Caki2 (cell line): Measurements from ENCODE around the gene SOCS3. TPM values are rescaled to one million over a fixed set of nuclear protein-coding genes. Genes with fewer than 3 reads are reported as not detected.
"Not testable (repeated sequence)": the region's sequence is repeated elsewhere in the genome, so short reads cannot be mapped to it uniquely, and the experiment has no call there.

Experiments used
- DNase-seq: peaks from one replicate; pipeline ENCODE4 v3.0.0-alpha.2; 2015; ENCODE audit warnings: low read depth
- in situ Hi-C: cut with HindIII; loops from 2 replicates; pipeline ENCODE4 v1.10.0; 2016; ENCODE audit warnings: low sequenced_read_pairs, low pct_unique_long_range_greater_than_20kb, mixed read lengths
- total RNA-seq: library from RNA; depleted of rRNA; stranded (reverse); fragments of >200 nt; shearing (Covaris generic); gene quantifications from 2 replicates; pipeline ENCODE4 v1.2.3, GENCODE V29; 2014; ENCODE audit warnings: low replicate concordance

Gene SOCS3
- total RNA-seq, 1 experiment from 2014 or later = 28.9 TPM

DNA sequence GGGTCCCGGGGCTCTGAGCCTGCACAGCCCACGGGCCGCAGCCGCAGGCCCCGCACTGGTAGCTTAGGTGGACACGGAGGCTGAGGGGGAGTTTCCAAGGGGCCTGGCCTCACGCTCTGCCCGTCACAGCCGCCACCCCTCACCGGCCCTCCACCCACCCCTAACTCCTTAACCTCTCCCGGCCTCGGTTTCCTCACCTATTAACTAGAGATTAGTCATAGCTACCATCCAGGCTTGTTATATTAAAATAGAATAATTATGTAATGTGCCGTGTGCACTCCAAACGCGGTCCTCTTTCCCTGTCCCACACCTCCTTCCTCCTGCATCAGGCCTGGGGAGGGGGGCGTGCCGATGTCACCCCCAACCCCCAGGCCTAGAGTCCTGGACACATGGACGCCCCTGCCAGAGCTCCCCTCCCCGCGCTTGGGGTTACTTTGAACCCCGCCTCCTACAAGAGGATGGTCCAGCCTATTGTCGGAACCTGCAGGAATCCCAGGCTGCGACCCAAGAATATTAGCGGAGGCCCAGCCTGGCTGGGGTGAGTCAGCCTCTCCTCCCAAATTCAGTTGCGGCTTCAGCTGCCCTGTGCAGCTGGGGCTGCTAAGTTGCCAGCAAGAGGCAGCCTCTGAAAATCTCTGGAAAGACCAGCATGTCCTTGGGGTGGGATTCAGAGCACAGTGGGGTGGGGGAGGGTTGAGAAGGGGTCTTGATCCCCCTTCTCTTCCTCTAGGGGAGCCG, 17.3 kb downstream of the SOCS3 start:
- in situ Hi-C loops = no loop called here
- DNase-seq = no peak

DNA sequence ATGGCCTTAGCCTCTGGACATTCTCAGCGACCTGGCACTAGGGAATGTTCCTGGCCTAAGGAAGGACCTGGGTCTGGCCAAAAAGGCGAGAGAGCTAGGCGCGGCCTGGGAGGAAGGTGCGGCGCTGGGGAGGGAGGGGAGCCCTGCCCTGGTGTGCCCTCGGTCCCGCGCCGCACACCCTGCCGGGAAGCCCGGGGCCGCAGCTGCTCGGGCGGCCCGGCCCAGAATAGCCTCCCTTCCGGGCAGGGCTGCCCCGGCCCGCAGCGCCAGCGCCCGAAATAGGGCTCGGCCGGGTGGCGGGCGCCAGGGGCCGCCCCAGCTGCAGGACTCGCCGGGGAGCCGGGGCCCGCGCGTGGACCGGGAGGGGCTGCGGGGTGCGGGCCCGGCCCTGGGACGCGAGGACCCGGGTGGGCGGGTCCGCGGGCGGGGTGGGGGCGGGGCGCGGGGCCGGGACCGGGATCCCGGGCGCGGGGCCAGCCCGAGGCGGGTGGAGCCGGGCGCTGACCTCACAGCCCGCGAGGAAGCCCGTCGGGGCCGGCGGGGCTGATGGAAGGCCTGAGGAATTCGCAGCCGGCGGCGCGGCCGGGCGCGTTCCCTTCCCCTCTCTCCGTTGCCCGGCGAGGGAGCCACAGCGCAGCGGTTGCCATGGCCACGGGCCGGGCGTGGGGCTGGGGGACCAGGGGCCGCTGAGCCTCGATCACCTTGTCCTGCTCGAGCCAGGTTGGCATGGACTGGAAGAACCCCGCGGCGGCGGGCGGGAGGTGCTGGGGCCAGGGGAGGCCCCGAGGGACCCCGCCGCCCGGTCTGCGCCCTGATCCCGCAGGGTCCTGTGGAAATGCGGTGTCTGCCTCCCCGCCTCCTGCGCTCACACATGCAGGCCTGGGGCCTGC, 18.1 kb downstream of the SOCS3 start:
- peak; percentile 52 for DNase-seq
- in situ Hi-C loops = no loop called here

GRCh38 chr17:78340183-78340955, 19.5 kb downstream of the SOCS3 start:
- DNase-seq = no peak
- in situ Hi-C loops = no loop called here

DNA sequence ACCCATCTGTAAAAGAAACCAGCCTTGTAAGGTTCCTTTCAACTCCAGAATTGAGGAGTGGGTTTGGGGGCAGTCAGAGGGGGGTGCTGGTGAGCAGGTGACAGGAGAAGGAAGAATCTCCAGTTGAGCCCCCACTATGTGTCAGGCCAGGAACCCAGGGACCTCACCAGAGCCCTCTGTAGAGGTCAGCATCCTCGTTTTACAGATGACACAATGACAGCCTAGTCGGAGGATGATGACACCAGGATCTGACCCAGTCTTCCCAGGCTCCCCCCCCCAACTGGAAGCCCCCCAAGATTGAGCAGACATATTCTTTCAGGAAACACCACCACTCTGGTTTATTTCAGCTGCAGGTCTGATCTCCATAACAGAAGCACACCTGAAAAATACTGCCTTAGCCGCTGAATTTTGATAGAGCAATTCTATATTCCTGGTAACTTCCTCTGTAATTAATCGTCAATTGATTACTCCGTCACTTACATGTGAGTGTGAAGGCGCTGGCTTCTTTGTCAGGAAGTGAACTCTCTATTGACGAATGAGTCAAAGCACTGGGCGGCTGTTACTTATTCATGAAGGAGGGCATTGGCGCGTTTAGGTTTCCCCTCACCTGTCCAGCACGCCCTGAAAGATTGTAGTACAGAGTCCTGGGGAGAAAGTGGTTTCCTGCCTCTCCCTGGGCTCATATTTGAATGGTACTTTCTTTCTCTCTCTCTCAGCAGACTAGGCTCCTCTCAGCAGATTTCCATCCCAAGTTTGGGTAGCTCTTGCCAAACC, 21.2 kb downstream of the SOCS3 start:
- DNase-seq = no peak

GRCh38 chr17:78337244-78338109, 22.4 kb downstream of the SOCS3 start:
- DNase-seq = no peak
- in situ Hi-C loops = no loop called here

More for the DNA sequence above, 21.2 kb downstream of the SOCS3 start:
- in situ Hi-C loops = no loop called here

DNA sequence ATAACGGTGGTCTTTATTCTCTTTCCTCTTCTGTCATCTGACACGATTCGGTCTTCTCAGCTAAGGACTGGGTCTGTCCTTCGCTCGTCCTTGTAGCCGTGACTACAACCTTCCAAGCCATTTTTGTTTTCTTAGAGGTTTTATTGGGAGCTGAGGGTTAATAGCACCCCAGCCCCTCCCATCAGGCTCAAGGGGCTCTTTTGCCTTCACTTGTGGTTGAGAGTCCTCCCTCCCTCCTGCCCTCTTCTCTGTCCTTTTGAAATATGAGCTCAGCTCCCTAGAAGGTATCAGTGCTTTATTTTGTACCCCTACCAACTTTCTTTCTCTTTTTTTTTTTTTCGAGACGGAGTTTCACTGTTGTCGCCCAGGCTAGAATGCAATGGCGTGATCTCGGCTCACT, 24.7 kb downstream of the SOCS3 start:
- no peak for DNase-seq
- in situ Hi-C loops = no loop called here

- in situ Hi-C loops = no loop called here
- DNase-seq = no peak
Measured at GRCh38 chr17:78332991-78333390, 26.9 kb downstream of the SOCS3 start.

DNA sequence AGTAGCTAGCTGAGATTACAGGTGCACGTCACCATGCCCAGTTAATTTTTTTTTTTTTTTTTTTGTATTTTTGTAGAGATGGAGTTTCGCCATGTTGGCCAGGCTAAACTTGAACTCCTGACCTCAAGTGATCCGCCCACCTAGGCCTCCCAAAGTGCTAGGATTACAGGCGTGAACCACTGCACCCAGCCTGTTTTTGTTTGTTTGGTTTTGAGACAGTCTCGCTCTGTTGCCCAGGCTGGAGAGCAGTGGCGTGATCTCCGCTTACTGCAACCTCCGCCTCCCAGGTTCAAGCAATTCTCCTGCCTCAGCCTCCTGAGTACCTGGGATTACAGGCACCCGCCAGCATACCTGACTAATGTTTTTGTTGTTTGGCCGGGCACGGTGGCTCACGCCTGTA, 28.5 kb downstream of the SOCS3 start:
- DNase-seq = peak; percentile 35
- in situ Hi-C loops = not testable (repeated sequence)

GRCh38 chr17:78330570-78331224, 29.2 kb downstream of the SOCS3 start:
- in situ Hi-C loops = no loop called here
- DNase-seq = no peak

DNA sequence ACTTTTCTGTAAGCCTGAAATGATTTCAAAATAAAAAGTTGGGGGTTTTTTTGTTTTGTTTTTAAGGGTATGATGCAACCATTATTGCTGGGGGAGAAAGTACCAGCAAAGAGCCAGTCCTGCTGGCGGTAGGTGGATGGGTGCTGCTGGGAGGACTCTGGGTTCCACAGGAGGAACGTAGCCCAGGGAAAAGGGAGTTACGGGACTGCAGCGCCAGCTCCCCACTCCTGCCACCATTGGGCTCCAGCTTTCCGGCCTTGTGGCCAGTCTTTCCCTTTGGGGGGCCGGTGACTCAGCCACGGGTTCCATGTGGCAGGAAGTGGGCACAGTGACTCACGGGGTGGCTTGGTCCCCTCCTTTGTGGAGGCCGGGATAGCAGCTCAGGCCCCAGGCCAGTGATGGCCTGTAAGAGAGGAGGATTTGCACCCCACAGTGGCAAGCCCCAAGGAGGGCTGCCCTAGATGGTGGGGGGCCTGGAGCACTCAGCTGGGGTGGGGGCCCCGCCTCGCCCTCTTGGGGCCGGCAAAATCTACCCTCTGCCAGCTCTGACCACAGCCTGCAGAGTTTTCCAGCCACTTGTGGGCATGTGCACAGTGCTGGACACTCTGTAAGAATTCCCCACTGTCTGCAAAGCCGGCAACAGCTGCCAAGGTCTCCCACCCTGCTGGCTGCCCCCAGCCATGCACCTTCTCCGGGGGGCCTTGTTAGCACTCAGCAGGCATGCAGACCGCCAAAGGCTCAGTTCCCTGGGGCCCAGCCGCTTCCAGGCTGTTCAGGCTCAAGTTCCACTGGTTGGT, 30.4 kb downstream of the SOCS3 start:
- in situ Hi-C loops = no loop called here
- DNase-seq = no peak

DNA sequence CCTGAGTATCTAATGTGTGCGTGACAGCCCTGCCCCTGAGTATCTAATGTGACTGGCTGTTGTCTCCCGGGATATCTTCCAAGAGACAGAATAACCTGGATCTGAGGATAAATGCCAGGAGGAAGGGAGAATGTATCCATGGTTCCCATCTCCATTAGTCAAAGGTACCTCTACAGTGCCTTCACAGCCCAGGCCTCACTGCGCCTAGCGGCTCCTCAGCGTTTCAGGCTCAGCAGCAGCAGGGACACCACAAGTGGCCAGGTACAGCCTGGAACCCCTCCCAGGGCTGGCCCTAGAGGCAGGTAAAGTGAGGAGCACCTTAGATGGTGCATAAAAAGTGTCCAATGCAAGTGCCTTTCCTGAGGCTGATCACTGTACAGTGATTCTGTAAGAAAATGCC, 32.0 kb downstream of the SOCS3 start:
- DNase-seq = no peak
- in situ Hi-C loops = no loop called here

GRCh38 chr17:78325076-78325687, 34.7 kb downstream of the SOCS3 start:
- in situ Hi-C loops = no loop called here
- DNase-seq = no peak

- in situ Hi-C loops = no loop called here
- DNase-seq = no peak
Measured at GRCh38 chr17:78324391-78325075, 35.3 kb downstream of the SOCS3 start.

- DNase-seq = no peak
- in situ Hi-C loops = no loop called here
Measured at GRCh38 chr17:78323826-78324390, 36.0 kb downstream of the SOCS3 start.
